Measurements from ENCODE around the gene GPRC5D.

GPRC5D gene

DNA sequence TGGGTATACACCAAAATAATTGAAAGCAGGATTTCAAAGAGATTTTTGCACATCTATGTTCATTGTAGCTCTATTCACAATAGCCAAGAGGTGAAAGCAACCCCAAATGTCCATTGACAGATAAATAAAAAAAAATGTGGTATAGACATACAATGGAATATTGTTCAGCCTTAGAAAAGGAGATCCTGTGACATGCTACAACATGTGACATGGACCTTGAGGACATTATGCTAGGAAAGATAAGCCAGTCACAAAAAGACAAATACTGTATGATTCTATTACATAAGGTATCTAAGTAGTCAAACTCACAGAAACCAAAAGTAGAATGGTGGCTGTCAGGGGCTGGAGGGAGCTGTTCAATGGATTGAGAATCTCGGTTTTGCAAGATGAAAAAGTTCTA lies 12.1 kb downstream of the GPRC5D start:
- no peaks in the 10 kb centered on the region for H3K9me3 ChIP-seq (ENCODE audit: control insufficient read depth, insufficient read depth, low read length)
- H3K9ac ChIP-seq (ENCODE audit: low read depth, low read length), result no peak overlapping the region
- no peaks in the 10 kb centered on the region; the same call in none of the 2 replicates for H3K36me3 ChIP-seq (ENCODE audit: insufficient read depth, low read length)
- no peaks in the 10 kb centered on the region for H3K4me1 ChIP-seq (ENCODE audit: insufficient read depth, low read length)

DNA sequence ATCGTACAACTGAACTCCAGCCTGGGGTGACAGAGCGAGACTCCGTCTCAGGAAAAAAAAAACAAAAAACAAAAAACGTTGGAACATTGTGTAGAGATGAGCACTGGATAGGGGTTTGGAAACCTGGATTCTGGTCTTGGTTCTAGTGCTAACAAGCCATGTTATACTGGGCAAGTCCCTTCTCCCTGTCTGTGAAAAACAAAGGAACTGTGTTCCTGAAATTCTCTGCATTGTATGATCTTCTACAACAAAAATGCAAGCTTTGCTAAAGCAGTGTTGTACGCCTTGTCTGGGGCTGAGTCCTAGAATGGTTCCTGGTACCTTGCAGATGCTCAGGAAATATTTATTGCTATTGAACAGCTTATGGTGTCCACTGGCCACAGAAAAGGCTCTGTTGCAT lies 13.4 kb downstream of the GPRC5D start:
- no peak overlapping the region for H3K9ac ChIP-seq (ENCODE audit: low read depth, low read length)
- H3K36me3 ChIP-seq (ENCODE audit: insufficient read depth, low read length), result no peaks in the 10 kb centered on the region; the same call in none of the 2 replicates
- H3K4me1 ChIP-seq (ENCODE audit: insufficient read depth, low read length), result no peaks in the 10 kb centered on the region
- no peaks in the 10 kb centered on the region for H3K9me3 ChIP-seq (ENCODE audit: control insufficient read depth, insufficient read depth, low read length)

DNA sequence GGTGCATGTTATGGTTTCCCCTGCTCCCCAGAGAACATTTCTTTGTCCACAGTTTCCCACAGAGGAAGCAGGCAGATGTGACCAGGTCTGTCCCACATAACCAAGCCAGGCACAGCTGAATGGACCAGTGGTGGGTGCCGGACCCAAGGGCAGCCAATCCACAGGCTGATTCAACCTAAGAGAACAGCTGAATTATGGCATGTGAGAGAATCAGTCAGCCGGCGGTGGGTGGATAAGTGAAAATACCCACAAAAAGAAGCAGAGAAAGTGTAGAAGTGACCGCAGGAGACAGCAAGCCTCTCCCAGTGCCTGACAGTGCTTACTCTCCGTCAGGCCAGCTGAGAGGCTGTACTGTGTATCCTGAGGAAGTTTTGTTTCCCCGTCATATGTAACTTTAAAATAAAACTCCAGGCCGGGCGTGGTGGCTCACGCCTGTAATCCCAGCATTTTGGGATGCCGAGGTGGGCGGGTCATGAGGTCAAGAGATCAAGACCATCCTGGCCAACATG lies 14.9 kb downstream of the GPRC5D start:
- Histone ChIP-seq H3K9me3 (ENCODE audit: control insufficient read depth, insufficient read depth, low read length) (no peaks in the 10 kb centered on the region), H3K36me3 (ENCODE audit: insufficient read depth, low read length) (no peaks in the 10 kb centered on the region; the same call in 1 of the 2 replicates), H3K4me1 (ENCODE audit: insufficient read depth, low read length) (no peaks in the 10 kb centered on the region), H3K9ac (ENCODE audit: low read depth, low read length) (no peak overlapping the region)

DNA sequence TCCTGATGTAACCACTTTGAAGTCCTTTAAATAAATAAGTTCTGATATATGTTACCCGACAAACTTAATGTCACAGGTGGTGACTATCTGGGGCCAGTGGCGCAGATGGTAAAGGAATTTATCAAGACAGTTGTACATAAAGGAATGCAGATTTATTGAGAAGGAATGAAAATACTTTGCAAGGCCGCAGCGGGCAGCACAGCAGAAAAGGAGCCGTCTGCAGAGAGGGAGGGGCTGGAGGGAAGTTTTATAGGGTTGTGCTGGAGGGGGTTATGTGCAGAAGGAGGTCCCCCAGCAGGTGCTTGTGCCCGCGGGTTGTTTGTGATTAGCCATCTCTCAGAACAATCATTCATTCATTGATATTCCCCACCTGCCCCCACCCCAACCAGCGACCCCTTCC lies 17.4 kb downstream of the GPRC5D start:
- no peak overlapping the region for H3K9ac ChIP-seq (ENCODE audit: low read depth, low read length)
- H3K36me3 ChIP-seq (ENCODE audit: insufficient read depth, low read length), result no peaks in the 10 kb centered on the region; the same call in 1 of the 2 replicates
- peaks cover 4% of the 10 kb centered on the region; the same call in 1 of the 2 replicates for H3K9me3 ChIP-seq (ENCODE audit: control insufficient read depth, insufficient read depth, low read length)
- no peaks in the 10 kb centered on the region for H3K4me1 ChIP-seq (ENCODE audit: insufficient read depth, low read length)

DNA sequence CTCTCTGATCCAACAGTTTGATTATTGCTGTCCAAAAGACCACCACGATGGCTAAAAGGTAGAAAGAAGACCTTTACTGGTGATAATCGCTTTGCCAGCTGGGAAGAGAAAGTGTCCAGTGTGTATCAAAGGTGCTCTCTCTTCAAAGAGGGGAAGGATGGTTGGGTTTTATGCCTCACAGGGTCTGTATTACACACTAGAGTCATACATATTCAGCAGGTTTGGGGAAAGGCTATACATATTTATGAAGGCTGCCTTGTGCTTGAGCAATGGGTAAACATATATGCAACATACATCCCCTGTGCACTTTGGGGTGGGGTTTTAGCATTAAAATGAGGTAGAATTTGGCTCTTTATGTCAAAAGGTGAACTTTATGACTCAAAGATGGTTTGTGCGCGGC lies 18.2 kb downstream of the GPRC5D start:
- no peaks in the 10 kb centered on the region; the same call in 1 of the 2 replicates for H3K36me3 ChIP-seq (ENCODE audit: insufficient read depth, low read length)
- peaks cover 4% of the 10 kb centered on the region; the same call in 1 of the 2 replicates for H3K9me3 ChIP-seq (ENCODE audit: control insufficient read depth, insufficient read depth, low read length)
- no peak overlapping the region for H3K9ac ChIP-seq (ENCODE audit: low read depth, low read length)
- no peaks in the 10 kb centered on the region for H3K4me1 ChIP-seq (ENCODE audit: insufficient read depth, low read length)

DNA sequence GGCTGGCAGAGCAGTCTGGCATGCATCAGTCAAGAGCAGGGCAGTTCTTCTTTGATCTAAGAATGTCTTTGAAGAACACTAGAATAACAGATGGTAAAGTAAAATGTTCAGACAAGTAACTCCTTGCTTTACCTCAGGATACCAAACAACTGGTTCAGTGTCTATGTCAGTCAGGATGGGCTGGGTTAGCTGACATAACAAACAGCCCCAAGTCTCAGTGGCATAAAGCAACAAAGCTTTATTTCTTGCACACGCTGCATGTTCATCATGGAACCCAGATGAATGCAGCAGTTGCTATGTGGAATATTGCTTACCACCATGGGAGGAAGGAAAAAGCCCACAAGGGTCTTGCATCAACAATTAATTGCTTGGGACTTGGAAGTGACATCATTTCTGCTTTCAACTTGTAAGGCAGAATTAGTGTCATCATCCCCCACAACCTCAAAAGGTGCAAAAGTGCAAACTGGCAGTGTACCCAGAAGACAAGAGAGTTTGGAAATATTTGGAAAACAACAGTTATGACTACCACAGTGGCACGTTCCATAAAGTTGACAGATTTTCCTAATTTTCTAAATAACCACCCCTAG lies 21.2 kb downstream of the GPRC5D start:
- Histone ChIP-seq H3K9ac (ENCODE audit: low read depth, low read length) (no peak overlapping the region), H3K36me3 (ENCODE audit: insufficient read depth, low read length) (no peaks in the 10 kb centered on the region), H3K4me1 (ENCODE audit: insufficient read depth, low read length) (0 out of 2 replicates have a peak, but pooled peaks cover 3% of the 10 kb centered on the region), H3K9me3 (ENCODE audit: control insufficient read depth, insufficient read depth, low read length) (peaks cover 4% of the 10 kb centered on the region; the same call in 1 of the 2 replicates)

DNA sequence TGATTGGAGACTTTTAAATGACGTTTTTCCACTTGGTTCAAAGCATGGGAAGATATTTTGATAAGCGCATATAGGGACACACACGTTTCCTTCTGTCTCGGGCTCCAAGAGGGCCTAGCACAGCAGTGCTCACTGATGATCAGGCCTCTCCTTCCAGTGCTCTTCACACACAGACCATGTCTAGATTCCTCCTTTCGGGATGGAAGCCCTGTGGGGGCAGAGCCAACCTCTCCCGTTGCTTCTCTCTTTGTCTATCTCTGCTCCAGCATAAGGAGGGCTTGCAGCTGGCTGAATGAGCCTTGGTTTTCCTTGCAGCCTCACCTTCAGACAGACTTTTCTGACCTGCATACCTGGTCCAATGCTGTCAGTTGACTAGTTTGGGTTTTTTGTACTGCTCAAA lies 22.3 kb downstream of the GPRC5D start:
- 0 out of 2 replicates have a peak, but pooled peaks cover 3% of the 10 kb centered on the region for H3K4me1 ChIP-seq (ENCODE audit: insufficient read depth, low read length)

DNA sequence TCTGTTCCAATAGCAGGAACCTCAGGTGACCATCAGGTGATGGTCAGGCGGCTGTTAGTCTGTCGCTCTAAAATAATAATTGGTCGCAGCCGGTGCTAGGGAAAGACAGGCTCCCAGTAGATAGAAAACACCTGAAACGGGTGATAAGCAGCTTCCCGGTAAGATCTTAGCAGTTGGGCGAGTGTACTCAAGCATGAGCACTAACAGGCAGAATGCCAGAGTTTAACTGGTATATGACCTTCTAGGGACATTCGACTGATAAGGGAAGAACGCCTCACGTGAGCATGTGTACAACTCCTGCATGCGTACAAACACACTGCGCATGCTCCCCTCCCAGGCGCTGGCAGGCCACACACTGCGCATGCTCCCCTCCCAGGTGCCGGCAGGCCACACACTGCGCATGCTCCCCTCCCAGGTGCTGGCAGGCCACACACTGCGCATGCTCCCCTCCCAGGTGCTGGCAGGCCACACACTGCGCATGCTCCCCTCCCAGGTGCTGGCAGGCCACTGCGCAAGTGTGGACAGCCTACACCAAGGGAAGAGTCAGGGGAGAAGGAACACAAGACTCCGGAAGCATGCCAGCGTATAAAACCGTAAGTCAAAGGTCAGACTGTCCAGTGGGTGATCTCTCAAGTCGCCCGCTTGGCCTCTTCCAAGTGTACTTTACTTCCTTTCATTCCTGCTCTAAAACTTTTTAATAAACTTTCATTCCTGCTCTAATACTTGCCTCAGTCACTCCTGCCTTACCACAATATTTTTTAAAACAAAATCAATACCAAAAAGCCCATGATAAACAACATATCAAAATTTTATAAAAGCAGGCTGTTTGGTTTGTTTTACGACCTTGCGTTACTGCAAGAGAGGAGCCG lies 24.5 kb downstream of the GPRC5D start:
- peak overlapping the region; percentile 62 for H3K9ac ChIP-seq (ENCODE audit: low read depth, low read length)
- 0 out of 2 replicates have a peak, but pooled peaks cover 3% of the 10 kb centered on the region for H3K4me1 ChIP-seq (ENCODE audit: insufficient read depth, low read length)
- peaks cover 4% of the 10 kb centered on the region; the same call in 1 of the 2 replicates for H3K9me3 ChIP-seq (ENCODE audit: control insufficient read depth, insufficient read depth, low read length)
- no peaks in the 10 kb centered on the region for H3K36me3 ChIP-seq (ENCODE audit: insufficient read depth, low read length)

More for the DNA sequence above, 22.3 kb downstream of the GPRC5D start:
- no peaks in the 10 kb centered on the region for H3K36me3 ChIP-seq (ENCODE audit: insufficient read depth, low read length)
- H3K9me3 ChIP-seq (ENCODE audit: control insufficient read depth, insufficient read depth, low read length), result peaks cover 4% of the 10 kb centered on the region; the same call in 1 of the 2 replicates
- no peak overlapping the region for H3K9ac ChIP-seq (ENCODE audit: low read depth, low read length)

DNA sequence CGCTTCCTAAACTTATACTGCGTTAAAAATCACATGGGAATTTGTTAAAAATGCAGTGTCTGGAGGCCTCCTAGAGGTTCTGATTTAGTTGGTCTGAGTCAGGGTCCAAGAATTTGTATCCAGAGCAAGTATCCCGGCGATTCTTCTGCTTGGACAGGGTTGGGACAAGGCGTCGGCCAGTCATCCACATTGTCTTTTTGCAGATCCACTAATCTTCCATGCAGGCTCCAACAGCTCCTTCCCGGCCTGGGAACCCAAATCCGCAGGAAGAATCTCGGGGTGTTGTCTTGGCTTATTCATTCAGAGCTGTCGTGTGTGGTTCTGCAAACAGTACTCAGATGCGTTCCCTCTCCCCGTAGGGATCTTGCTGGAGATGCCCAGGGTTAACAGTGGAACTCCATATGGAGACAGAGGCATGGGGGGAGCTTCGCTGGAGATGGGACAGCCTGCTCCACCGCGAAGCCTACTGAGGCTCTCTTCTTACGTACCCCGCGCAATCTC lies 25.3 kb downstream of the GPRC5D start:
- Histone ChIP-seq H3K4me1 (ENCODE audit: insufficient read depth, low read length) (peaks cover 10% of the 10 kb centered on the region; the same call in 1 of the 2 replicates), H3K36me3 (ENCODE audit: insufficient read depth, low read length) (no peaks in the 10 kb centered on the region), H3K9me3 (ENCODE audit: control insufficient read depth, insufficient read depth, low read length) (peaks cover 4% of the 10 kb centered on the region; the same call in 1 of the 2 replicates), H3K9ac (ENCODE audit: low read depth, low read length) (no peak overlapping the region)

DNA sequence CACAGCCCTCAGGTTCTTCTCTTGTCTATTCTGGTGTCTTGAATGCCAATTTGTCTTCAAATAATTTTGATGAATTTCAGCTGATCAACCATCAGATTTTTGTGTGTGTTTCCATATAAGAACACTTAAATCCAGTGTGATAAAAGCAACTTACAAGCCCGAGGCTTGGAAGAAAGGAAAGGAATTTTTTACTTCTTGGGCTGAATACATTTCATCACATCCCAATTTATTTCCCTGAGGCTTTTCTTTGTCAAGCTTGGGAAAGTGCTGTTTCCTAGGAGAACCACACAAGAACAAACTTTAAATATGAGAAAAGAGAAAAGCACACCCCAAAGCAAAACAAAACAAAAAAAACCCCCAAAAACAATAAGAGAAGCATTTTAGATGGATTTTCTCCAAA lies 26.6 kb downstream of the GPRC5D start:
- Histone ChIP-seq H3K36me3 (ENCODE audit: insufficient read depth, low read length) (no peaks in the 10 kb centered on the region), H3K9ac (ENCODE audit: low read depth, low read length) (no peak overlapping the region), H3K9me3 (ENCODE audit: control insufficient read depth, insufficient read depth, low read length) (peaks cover 1% of the 10 kb centered on the region; the same call in 1 of the 2 replicates), H3K4me1 (ENCODE audit: insufficient read depth, low read length) (peaks cover 10% of the 10 kb centered on the region; the same call in 1 of the 2 replicates)

DNA sequence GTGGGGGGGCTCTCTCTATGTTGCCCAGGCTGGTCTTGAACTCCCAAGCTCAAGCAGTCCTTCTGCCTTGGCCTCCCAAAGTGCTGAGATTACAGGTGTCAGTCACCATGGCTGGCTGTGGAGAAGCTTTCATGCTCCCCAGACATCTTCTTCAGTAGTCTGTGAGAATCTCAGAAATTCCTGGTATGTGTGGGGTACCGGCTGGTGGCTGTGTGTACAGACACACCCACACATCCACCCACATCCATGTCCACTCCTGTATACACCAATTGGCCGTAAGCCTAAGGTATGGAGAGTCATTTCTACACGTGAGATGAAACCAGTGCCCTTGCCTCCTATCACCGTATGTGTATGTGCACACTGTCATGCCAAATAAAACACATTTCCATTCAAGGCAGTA lies 27.8 kb downstream of the GPRC5D start:
- Histone ChIP-seq H3K36me3 (ENCODE audit: insufficient read depth, low read length) (no peaks in the 10 kb centered on the region), H3K9ac (ENCODE audit: low read depth, low read length) (no peak overlapping the region), H3K4me1 (ENCODE audit: insufficient read depth, low read length) (peaks cover 10% of the 10 kb centered on the region; the same call in 1 of the 2 replicates), H3K9me3 (ENCODE audit: control insufficient read depth, insufficient read depth, low read length) (no peaks in the 10 kb centered on the region)

DNA sequence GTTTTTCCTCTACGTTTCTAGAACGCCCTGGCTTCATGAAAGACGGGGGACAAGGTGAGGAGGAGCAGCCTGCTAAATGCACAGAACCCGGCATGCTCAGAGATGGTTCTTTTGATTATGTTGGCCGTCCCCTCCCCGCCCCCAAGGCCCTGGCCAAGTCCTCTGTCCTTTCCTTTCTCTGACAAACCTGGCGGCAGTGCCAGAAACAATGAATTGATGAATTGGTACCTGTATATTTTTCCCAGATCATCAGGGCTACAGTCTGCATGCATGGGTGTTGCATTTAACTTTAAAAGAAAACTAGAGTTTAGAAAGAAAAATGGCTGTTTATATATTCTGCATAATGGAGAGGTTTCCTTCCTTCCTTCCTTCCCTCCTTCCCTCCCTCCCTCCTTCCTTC lies 29.0 kb downstream of the GPRC5D start:
- Histone ChIP-seq H3K4me1 (ENCODE audit: insufficient read depth, low read length) (peaks cover 10% of the 10 kb centered on the region; the same call in 1 of the 2 replicates), H3K9ac (ENCODE audit: low read depth, low read length) (no peak overlapping the region), H3K36me3 (ENCODE audit: insufficient read depth, low read length) (no peaks in the 10 kb centered on the region), H3K9me3 (ENCODE audit: control insufficient read depth, insufficient read depth, low read length) (no peaks in the 10 kb centered on the region)

DNA sequence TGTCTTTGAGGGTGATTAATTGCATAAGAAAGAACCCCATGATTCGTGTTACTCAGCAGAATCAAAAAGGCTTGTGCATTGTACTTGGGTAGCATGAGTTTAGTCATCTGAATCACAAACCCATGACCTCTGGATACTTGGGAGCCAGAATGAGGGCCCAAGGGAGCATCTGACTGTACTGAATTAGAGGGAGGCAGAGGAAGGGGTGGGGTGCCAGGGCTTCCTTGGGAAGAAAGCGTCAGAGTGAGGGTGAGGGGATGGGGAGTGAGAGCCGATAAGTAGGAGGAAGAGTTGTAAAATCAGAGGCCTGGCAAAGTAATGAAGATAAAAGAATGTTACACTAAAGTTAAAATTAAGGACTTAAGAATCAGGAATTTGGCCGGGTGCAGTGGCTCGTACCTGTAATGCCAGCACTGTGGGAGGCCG lies 29.8 kb downstream of the GPRC5D start:
- H3K4me1 ChIP-seq (ENCODE audit: insufficient read depth, low read length), result peaks cover 10% of the 10 kb centered on the region; the same call in 1 of the 2 replicates
- no peaks in the 10 kb centered on the region for H3K36me3 ChIP-seq (ENCODE audit: insufficient read depth, low read length)
- H3K9me3 ChIP-seq (ENCODE audit: control insufficient read depth, insufficient read depth, low read length), result no peaks in the 10 kb centered on the region
- H3K9ac ChIP-seq (ENCODE audit: low read depth, low read length), result no peak overlapping the region

DNA sequence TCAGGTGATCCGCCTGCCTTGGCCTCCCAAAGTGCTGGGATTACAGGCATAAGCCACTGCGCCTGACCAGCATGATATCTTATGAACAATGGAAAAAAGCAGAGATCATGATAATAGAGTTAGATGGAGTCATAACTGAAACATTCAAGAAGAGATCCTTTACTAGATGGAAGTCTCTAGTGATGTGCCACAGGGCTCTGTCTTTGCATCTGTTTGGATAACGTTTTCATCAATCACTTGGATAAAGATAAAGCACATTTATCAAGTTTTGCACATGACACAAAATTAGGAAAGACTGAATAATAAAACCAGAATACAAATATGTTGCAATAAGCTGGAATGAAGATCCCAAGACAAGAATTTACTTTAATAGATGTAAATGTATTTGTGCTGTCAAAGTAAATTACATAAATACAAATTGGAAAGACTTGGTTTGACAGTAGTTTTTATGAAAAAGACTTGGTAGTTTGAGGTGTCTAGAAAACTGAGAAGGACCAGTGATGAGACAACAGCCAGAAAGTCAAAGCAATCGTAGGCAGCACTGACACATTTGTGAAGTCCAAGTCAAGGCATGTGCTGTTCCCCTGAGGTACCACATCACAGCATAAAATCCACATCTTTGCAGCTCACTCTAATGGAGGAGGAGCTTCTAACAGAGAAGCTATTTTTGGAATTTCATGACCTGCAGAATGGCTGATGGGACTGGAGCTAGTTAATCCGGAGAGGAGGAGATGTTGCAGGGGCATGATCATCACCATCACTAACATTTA lies 32.1 kb downstream of the GPRC5D start:
- peaks cover 7% of the 10 kb centered on the region for H3K4me1 ChIP-seq (ENCODE audit: insufficient read depth, low read length)
- H3K36me3 ChIP-seq (ENCODE audit: insufficient read depth, low read length), result no peaks in the 10 kb centered on the region
- H3K9ac ChIP-seq (ENCODE audit: low read depth, low read length), result no peak overlapping the region
- H3K9me3 ChIP-seq (ENCODE audit: control insufficient read depth, insufficient read depth, low read length), result no peaks in the 10 kb centered on the region

Data from ES-I3 (cell line).